ENCODE measurements around the gene LRWD1.
"Not testable (repeated sequence)": the region's sequence is repeated elsewhere in the genome, so short reads cannot be mapped to it uniquely, and the experiment has no call there.

DNA sequence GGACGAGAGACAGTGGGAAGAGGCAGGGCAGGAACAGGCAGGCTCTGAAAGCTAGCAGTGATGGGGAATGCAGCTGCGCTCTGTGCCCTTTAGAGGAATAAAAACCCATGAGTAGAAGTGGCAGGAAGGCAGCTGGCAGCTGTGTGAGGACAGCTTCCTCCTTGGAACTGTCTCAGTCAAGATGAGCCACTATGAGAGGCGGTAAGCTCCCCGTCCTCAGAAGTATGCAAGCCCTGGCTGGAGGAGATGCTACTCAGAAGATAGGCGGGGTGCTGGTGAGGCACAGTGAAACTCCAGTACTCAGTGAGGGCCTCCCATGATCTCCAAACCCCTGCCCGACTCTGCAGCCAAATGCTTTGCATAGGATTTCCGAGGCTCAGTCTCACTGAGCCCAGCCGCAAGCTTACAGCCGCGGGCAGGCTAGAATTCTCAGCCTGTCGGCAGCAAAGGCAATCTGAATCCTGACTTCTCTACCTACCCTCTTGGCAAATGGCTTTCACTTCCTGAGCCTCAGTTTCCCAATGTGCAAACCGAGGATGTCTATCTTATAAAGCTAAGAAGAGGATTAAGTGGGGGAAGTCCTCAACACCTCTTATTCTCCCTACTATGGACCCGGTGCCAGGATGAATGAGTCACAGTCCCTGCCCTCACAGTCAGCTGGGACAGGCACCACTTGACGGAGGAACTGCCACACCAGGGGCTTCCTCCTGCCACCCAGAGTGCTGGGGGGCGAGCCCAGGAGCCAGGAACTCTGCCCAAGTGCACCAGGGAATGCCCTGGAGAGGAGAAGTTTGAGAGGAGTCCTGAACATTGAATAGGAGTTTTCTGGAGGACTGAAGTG is 50.3 kb downstream of the LRWD1 start:
- TF ChIP-seq, protein P1, sequence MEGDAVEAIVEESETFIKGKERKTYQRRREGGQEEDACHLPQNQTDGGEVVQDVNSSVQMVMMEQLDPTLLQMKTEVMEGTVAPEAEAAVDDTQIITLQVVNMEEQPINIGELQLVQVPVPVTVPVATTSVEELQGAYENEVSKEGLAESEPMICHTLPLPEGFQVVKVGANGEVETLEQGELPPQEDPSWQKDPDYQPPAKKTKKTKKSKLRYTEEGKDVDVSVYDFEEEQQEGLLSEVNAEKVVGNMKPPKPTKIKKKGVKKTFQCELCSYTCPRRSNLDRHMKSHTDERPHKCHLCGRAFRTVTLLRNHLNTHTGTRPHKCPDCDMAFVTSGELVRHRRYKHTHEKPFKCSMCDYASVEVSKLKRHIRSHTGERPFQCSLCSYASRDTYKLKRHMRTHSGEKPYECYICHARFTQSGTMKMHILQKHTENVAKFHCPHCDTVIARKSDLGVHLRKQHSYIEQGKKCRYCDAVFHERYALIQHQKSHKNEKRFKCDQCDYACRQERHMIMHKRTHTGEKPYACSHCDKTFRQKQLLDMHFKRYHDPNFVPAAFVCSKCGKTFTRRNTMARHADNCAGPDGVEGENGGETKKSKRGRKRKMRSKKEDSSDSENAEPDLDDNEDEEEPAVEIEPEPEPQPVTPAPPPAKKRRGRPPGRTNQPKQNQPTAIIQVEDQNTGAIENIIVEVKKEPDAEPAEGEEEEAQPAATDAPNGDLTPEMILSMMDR (IDR thresholded peaks at IDR 0.05; ENCODE audit: low read length): not testable (repeated sequence)
- not testable (repeated sequence) for TF ChIP-seq EZH2 (IDR thresholded peaks at IDR 0.05; ENCODE audit: borderline replicate concordance, low read length)
